Spleen (tissue), 11 donors: Measurements from ENCODE around the gene PYROXD2. TPM values are rescaled to one million over a fixed set of nuclear protein-coding genes. Genes with fewer than 3 reads are reported as not detected.

Source experiments
- DNase-seq: peaks from one replicate; pipeline ENCODE4 v3.0.0-alpha.2; 2020
- H3K27ac ChIP-seq, 8 donors: fragments of 200-600 bp; sonication (generic) in 7 of 8; 1 replicate in 4 of 8; 2 replicates in 4 of 8; pipeline versions ENCODE4 v1.5.0 to v1.8.0; 2016 to 2021; ENCODE audit warnings: inconsistent platforms in 4 of 8, mild to moderate bottlenecking in 4 of 8, moderate library complexity in 1 of 8
- H3K27me3 ChIP-seq, 7 donors: fragments of 200-600 bp; sonication (generic) in 6 of 7; replicated peaks in 1 of 7; 1 replicate in 4 of 7; 2 replicates in 3 of 7; pipeline versions ENCODE4 v1.5.0 to v1.8.0; 2016 to 2021; ENCODE audit warnings: inconsistent platforms in 3 of 7, mild to moderate bottlenecking in 1 of 7
- H3K36me3 ChIP-seq, 6 donors: fragments of 200-600 bp; sonication (generic) in 5 of 6; 1 replicate in 4 of 6; 2 replicates in 2 of 6; pipeline versions ENCODE4 v1.5.0 to v1.8.0; 2016 to 2021; ENCODE audit warnings: inconsistent platforms in 2 of 6
- H3K4me1 ChIP-seq, 6 donors: fragments of 200-600 bp; sonication (generic) in 5 of 6; 1 replicate in 3 of 6; 2 replicates in 3 of 6; pipeline versions ENCODE4 v1.5.0 to v1.8.0; 2016 to 2021; ENCODE audit warnings: inconsistent platforms in 3 of 6
- H3K4me3 ChIP-seq, 8 donors: fragments of 200-600 bp; sonication (generic) in 7 of 8; 1 replicate in 4 of 8; 2 replicates in 4 of 8; pipeline versions ENCODE4 v1.5.0 to v1.8.0; 2016 to 2021; ENCODE audit warnings: inconsistent platforms in 4 of 8, mild to moderate bottlenecking in 4 of 8, moderate library complexity in 2 of 8
- H3K9me3 ChIP-seq, 8 donors: fragments of 200-600 bp; sonication (generic) in 7 of 8; 1 replicate in 4 of 8; 2 replicates in 4 of 8; pipeline versions ENCODE4 v1.5.0 to v1.8.0; 2016 to 2021; ENCODE audit warnings: inconsistent platforms in 4 of 8
- POLR2A ChIP-seq, 3 donors: fragments of 450-650 bp; IDR thresholded peaks; one replicate each; pipeline ENCODE4 v1.5.1; 2017; ENCODE audit warnings: antibody characterized with exemption in 3 of 3, mild to moderate bottlenecking in 1 of 3
- POLR2AphosphoS5 ChIP-seq, 3 donors: sonication (generic); formaldehyde crosslinking; IDR thresholded peaks; one replicate each; pipeline ENCODE4 v1.5.1; 2017; ENCODE audit warnings: antibody characterized with exemption in 3 of 3
- WGBS, 5 donors: extraction: QIAGEN DNeasy Blood & Tissue Kit in 3 of 5; methylation state at CpG; one replicate each; pipeline versions ENCODE4 v1.1.5 to v1.1.7; 2013 to 2018; 5-methylcytosine and 5-hydroxymethylcytosine counted together
- intact Hi-C: fragments of 100-400 bp; cut with DNase I; formaldehyde crosslinking; loops from one replicate; pipeline ENCODE4 v1.15.0; 2023; ENCODE audit warnings: low total_unique reads
- polyA plus RNA-seq, 3 donors: library from polyadenylated mRNA; stranded (reverse); fragments of 200-250 nt; gene quantifications; one replicate each; pipeline ENCODE4 v1.2.1, GENCODE V29; 2013
- total RNA-seq, 7 donors: library from RNA; depleted of rRNA in 3 of 7; stranded (reverse); fragments of >200 nt in 3 of 7; fragmentation: NEBNext Ultra II Directional in 4 of 7; extraction: Animal tissue kit (Norgen Biotek cat#: 25700) in 4 of 7; gene quantifications; one replicate each; pipeline versions ENCODE4 v1.1.0 to v1.2.1, GENCODE V29; 2016 to 2021
- TF ChIP-seq, protein P1 (sequence below), 11 experiments: fragments of 200-600 bp in 7 of 11; fragments of 450-650 bp in 4 of 11; sonication (generic) in 4 of 11; IDR thresholded peaks in 8 of 11; conservative IDR thresholded peaks in 3 of 11; 1 replicate in 7 of 11; 2 replicates in 4 of 11; pipeline versions ENCODE4 v1.4.0 to v1.8.0; 2016 to 2021; ENCODE audit warnings: antibody characterized with exemption in 11 of 11, inconsistent platforms in 4 of 11, mild to moderate bottlenecking in 1 of 11
- donor health status: healthy with polysubstance abuse.
- donor health status: DM: no; HTN: no; CAD: no; lungs with moderate emphysema.
- donor health status: DM: no; HTN: no; CAD: no.
- donor health status: Bipolar disorder and iron deficiency.
- donor health status: healthy.
- donor health status: DM: no; HTN: no; CAD: no.
- donor health status: DM: yes; HTN: yes; CAD: no.

The PYROXD2 gene
- total and polyA plus RNA-seq, 10 donors, result 4.7 to 26.0 (median 11.6) TPM

DNA sequence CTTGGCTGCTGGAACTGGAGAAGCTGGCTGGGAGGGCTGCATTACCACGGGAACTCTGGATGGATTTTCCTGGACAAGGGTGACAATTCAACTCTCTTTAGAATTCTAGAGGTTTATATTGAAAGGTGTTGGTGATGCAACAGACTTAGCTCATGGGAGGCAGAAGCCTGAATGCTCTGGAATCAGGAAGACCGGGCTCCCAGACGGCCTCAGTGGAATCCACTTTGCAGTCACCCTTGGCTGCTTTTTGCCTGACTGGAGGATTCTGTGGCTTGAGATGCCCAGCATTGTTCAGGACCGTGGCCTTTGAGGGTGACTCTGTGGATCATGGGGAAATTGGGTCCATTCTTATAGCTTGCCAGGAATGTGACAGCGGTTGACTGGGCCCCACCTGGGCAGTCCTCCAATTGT lies 32.3 kb downstream of the PYROXD2 start:
- Histone ChIP-seq H3K27ac (no peak overlapping the region), H3K27me3 (no peaks in the 10 kb centered on the region), H3K4me3 (no peak overlapping the region), H3K9me3 (peaks cover 0 to 2% (median under 1%) of the 10 kb centered on the region in 8 donors), H3K36me3 (peaks cover 0 to 35% (median 7%) of the 10 kb centered on the region in 6 donors), H3K4me1 (no peaks in the 10 kb centered on the region)
- TF ChIP-seq POLR2A (IDR thresholded peaks at IDR 0.05) (no peak), POLR2AphosphoS5 (IDR thresholded peaks at IDR 0.05) (no peak)
- TF ChIP-seq, protein P1, sequence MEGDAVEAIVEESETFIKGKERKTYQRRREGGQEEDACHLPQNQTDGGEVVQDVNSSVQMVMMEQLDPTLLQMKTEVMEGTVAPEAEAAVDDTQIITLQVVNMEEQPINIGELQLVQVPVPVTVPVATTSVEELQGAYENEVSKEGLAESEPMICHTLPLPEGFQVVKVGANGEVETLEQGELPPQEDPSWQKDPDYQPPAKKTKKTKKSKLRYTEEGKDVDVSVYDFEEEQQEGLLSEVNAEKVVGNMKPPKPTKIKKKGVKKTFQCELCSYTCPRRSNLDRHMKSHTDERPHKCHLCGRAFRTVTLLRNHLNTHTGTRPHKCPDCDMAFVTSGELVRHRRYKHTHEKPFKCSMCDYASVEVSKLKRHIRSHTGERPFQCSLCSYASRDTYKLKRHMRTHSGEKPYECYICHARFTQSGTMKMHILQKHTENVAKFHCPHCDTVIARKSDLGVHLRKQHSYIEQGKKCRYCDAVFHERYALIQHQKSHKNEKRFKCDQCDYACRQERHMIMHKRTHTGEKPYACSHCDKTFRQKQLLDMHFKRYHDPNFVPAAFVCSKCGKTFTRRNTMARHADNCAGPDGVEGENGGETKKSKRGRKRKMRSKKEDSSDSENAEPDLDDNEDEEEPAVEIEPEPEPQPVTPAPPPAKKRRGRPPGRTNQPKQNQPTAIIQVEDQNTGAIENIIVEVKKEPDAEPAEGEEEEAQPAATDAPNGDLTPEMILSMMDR (IDR thresholded peaks at IDR 0.05 in 8 of 11, conservative IDR thresholded peaks at IDR 0.05 in 3 of 11), result no peak
- intact Hi-C loops, result no loop called here
- 81 to 92% (median 89%) methylated on average over 5 of the region's 5 CpGs for WGBS, 5 donors
- DNase-seq, result no peak

- DNase-seq, result no peak
- H3K36me3 ChIP-seq, result peaks cover 0 to 28% (median 7%) of the 10 kb centered on the region in 6 donors
- H3K4me1 ChIP-seq, result no peaks in the 10 kb centered on the region
- WGBS, 5 donors, result 84 to 93% (median 90%) methylated on average over 8 of the region's 8 CpGs
- TF ChIP-seq, protein P1 (IDR thresholded peaks at IDR 0.05 in 8 of 11, conservative IDR thresholded peaks at IDR 0.05 in 3 of 11), result no peak
- no peak for TF ChIP-seq POLR2AphosphoS5 (IDR thresholded peaks at IDR 0.05)
- TF ChIP-seq POLR2A (IDR thresholded peaks at IDR 0.05), result no peak
- no peak overlapping the region for H3K4me3 ChIP-seq
- peaks cover 0 to 10% (median 0%) of the 10 kb centered on the region in 7 donors for H3K27me3 ChIP-seq
- peaks cover 0 to 9% (median 7%) of the 10 kb centered on the region in 8 donors for H3K9me3 ChIP-seq
- intact Hi-C loops, result no loop called here
- H3K27ac ChIP-seq, result no peak overlapping the region
Measured at GRCh38 chr10:98380493-98381339, 34.3 kb downstream of the PYROXD2 start.

- Histone ChIP-seq H3K27ac (no peak overlapping the region), H3K27me3 (peaks cover 0 to 27% (median 2%) of the 10 kb centered on the region in 7 donors), H3K9me3 (peaks cover 0 to 9% (median 7%) of the 10 kb centered on the region in 8 donors), H3K4me1 (no peaks in the 10 kb centered on the region), H3K4me3 (no peak overlapping the region), H3K36me3 (peaks cover 0 to 12% (median 4%) of the 10 kb centered on the region in 6 donors)
- 91 to 94% (median 94%) methylated on average over 4 of the region's 4 CpGs for WGBS, 5 donors
- TF ChIP-seq, protein P1 (IDR thresholded peaks at IDR 0.05 in 8 of 11, conservative IDR thresholded peaks at IDR 0.05 in 3 of 11), result no peak
- TF ChIP-seq POLR2A (IDR thresholded peaks at IDR 0.05), result no peak
- intact Hi-C loops, result no loop called here
- no peak for DNase-seq
Measured at GRCh38 chr10:98378722-98379121, 36.3 kb downstream of the PYROXD2 start.

DNA sequence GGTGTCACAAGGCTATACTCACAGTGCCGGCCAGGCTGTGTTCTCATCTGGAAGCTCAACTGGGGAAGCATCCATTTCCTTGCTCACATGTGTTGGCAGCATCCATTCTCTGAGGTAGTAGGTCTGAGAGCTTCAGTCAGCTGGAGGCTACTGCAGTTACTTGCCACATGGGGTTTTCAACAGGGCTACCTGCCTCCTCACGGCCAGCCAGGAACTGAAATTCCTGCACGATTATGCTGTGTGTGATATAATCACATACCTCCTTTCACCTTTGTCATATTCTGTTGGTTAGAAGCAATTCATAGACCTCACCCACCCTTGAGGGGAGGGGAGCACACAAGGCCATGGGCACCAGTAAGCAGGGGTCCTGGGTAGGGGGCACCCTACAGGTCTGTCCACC lies 37.4 kb downstream of the PYROXD2 start:
- Histone ChIP-seq H3K4me3 (no peak overlapping the region), H3K27ac (no peak overlapping the region), H3K27me3 (peaks cover 0 to 35% (median 9%) of the 10 kb centered on the region in 7 donors), H3K36me3 (peaks cover 0 to 1% (median 0%) of the 10 kb centered on the region in 6 donors), H3K4me1 (no peaks in the 10 kb centered on the region), H3K9me3 (peaks cover 0 to 9% (median 7%) of the 10 kb centered on the region in 8 donors)
- intact Hi-C loops, result no loop called here
- TF ChIP-seq, protein P1 (IDR thresholded peaks at IDR 0.05 in 8 of 11, conservative IDR thresholded peaks at IDR 0.05 in 3 of 11), result no peak
- TF ChIP-seq POLR2AphosphoS5 (IDR thresholded peaks at IDR 0.05), result no peak
- no peak for TF ChIP-seq POLR2A (IDR thresholded peaks at IDR 0.05)
- no peak for DNase-seq
- 90 to 98% (median 93%) methylated on average over 3 of the region's 3 CpGs for WGBS, 5 donors
